GM08714 (cell line): ENCODE results near the gene ETS1.

ENCODE experiments used
- H3K4me3 ChIP-seq: fragments of 200-500 bp; sonication (Bioruptor generic); 2 replicates; pipeline ENCODE4 v1.5.1; 2014; ENCODE audit warnings: mild to moderate bottlenecking, low read length, inconsistent platforms
- ZNF274 ChIP-seq: IDR thresholded peaks from 2 replicates; pipeline ENCODE4 v1.6.1; 2012; ENCODE audit warnings: mild to moderate bottlenecking, low read depth, low read length

The ETS1 gene

GRCh38 chr11:128522943-128523518 is 64.3 kb downstream of the ETS1 start:
- no peak for TF ChIP-seq ZNF274
- H3K4me3 ChIP-seq, result peak overlapping the region; percentile 65; the same call in 1 of the 2 replicates

DNA sequence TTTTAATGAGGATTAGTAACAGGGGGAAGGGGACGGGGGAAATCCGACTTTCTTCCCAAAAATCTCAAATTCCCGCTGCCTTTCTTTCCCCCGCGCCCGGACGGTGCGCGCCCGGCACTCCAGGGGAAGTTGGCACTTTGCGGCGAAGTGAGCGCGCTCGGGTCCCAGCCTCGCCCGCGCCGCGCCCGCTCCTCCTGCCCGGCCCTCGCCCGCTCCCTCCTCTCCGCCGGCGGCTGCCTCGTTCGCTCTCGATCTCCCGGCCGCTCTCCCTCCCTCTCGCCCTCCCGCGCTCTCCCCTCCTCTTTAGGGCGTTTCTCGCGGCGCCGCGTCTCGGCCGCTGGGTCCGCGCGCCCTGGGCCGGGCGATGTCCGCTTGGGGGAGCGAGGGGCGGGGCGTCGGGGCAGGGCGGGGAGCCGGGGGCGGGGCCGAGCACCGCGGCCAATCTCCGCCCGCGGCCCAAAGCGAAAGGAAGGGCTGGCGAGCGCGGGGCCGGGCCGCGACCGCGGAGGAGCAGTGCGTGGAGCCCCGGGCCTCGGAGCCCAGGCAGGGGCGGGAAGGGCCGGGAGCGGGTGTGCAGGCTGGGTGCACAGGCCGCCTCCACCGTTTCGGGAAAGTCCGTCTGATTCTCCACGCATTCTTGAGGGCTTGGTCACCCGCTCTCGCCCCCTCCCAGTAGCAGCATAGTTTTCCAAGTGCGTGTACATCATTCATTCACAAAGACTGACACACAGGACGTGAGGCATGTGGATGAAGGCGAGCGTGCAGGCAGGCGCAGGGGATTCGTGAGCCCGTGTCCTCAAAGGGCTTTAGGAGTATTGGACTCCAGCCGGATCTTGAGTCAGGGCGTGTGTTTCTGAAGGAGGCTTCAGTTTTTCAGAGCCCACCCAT is 65.1 kb downstream of the ETS1 start:
- H3K4me3 ChIP-seq, result peak overlapping the region; percentile 95
- no peak for TF ChIP-seq ZNF274

DNA sequence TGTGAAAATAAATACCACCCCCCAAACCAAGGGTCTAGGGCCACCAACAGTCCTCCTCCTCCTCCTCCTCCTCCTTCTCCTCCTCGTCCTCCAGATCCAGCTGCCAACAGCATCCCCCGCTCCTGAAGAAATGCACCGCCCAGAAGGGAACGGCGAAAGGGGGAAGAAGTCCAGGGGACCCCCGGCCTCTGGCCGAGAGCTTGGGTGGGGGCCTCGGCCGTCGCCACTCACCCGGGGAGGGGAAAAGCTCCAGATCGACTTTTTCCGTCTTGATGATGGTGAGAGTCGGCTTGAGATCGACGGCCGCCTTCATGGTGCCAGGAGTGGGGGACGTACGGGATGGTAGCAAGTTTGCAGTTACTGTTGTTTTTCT is 65.7 kb downstream of the ETS1 start:
- no peak for TF ChIP-seq ZNF274
- peak overlapping the region; percentile 95 for H3K4me3 ChIP-seq

GRCh38 chr11:128520888-128521681 is 66.3 kb downstream of the ETS1 start:
- TF ChIP-seq ZNF274, result no peak

GRCh38 chr11:128520206-128520887 is 67.0 kb downstream of the ETS1 start:
- H3K4me3 ChIP-seq, result peak overlapping the region; percentile 95
- no peak for TF ChIP-seq ZNF274

More at GRCh38 chr11:128520888-128521681, 66.3 kb downstream of the ETS1 start:
- H3K4me3 ChIP-seq, result peak overlapping the region; percentile 95

- TF ChIP-seq ZNF274, result no peak
- H3K4me3 ChIP-seq, result peak overlapping the region; percentile 95
Measured at GRCh38 chr11:128519338-128519737, 68.0 kb downstream of the ETS1 start.

- H3K4me3 ChIP-seq, result peak overlapping the region; percentile 95
- no peak for TF ChIP-seq ZNF274
Measured at GRCh38 chr11:128518493-128519207, 68.7 kb downstream of the ETS1 start.

DNA sequence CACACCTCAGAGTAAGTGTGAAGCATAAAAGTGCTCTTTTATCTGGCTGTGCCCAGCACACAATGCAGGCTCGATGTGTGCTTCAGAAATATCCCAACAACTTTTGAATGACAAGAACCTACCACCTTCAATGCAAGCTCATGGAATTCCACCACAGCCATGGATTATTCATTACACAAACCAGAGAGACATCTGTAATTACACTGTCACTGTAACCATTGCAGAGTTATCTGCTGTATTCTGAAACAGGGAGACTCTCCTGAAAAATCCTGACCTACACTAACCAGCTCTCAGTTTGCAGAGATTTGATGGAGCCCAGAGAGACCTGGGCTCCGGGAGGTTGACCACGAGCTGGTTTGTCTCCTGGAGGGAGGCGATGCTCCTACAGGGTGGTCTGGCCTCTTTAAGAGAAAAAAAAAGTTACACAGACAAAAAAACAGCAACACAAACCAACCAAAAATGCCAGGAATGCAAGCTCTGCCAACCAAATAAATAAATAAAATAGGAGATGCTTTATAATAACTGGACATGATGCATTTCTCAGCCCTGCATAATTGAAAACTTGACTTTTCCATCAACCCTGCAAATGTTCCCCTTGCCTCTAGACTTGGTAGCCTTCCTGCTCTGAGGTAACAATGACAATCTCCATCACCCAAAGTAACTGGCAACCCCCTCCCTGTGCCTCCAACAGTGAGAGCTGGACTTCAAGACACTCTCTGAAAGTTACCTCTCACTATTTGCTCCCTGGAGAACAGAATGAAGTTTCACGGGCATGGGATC is 69.7 kb downstream of the ETS1 start:
- no peak for TF ChIP-seq ZNF274

DNA sequence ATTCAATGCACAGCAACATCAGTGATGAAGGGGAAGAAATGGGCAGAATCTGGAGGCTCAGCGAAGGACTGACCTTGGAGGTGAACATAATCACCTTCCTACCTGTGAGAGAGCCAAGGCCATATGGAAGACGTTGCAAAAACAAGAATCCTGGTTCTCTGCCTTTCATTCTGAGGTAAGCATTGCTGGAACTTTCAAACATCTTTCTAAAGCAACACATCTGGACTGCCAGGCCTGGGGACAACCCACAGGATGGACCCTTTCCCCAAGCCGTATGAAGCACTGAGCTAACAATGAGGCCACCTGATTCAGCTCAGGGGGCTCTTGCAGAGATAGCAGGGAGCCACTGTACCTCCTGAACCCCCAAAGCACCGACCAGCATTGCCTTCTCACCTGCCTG is 70.5 kb downstream of the ETS1 start:
- H3K4me3 ChIP-seq, result peak overlapping the region; percentile 95; the same call in 1 of the 2 replicates
- TF ChIP-seq ZNF274, result no peak

More for the DNA sequence above, 69.7 kb downstream of the ETS1 start:
- peak overlapping the region; percentile 95 for H3K4me3 ChIP-seq

GRCh38 chr11:128515826-128516778 is 71.3 kb downstream of the ETS1 start:
- peak overlapping the region; percentile 95 for H3K4me3 ChIP-seq
- TF ChIP-seq ZNF274, result no peak

DNA sequence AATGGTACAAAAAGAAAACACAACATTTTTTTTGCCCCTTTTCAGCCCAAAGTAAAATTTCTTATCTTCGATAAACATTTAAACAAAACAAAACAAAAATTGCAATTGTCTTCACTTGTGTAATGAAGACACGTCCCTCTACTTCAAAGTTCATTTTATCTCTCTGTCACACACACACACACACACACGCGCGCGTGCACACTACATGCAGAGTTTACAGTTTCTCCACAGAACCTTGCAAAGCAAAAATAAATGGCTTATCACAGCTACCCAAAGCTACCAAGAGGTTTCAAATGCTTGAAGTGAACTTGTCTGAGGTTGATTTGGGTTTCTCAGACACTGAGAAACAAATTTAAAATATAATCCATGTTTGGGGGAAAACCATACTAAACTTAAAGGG is 72.3 kb downstream of the ETS1 start:
- TF ChIP-seq ZNF274, result no peak
- no peak overlapping the region; the same call in 1 of the 2 replicates for H3K4me3 ChIP-seq
